ENCODE measurements around the gene SLC9A9. TPM values are rescaled to one million over a fixed set of nuclear protein-coding genes. Genes with fewer than 3 reads are reported as not detected.

Gene SLC9A9
- total and polyA plus RNA-seq, 12 donors, result 1.3 to 8.4 (median 3.0) TPM

DNA sequence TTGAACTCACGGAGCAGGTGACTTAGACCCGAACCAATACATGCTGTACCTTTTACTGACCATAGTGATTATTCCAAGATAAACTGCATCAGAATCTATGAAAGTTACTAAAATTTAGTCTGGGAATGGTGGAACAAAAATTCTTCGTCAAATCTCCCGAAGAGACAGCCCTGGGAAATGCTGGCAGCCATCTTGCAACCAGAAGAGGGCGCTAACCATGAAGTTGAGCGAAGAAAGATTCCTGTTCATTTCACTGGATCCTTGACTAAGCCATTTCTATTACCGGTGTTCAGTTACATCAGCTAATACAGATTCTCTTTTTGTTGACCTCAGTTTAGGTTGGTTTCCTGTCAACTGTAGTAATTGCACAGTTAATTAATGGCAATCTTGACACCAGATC is 199.6 kb downstream of the SLC9A9 start:
- intact Hi-C loops (cut with DNase I), result loop anchor here in 4 of 10 donors (10.0 kb wide), 4 partner anchors 214 to 534 kb away; partner anchors contain the start of gene CHST2 (in 1 of the 4)
- Histone ChIP-seq H3K4me3 (no peak overlapping the region), H3K36me3 (peaks cover 0 to 7% (median 0%) of the 10 kb centered on the region in 9 donors), H3K9me3 (no peaks in the 10 kb centered on the region), H3K4me1 (peaks cover 0 to 17% (median 0%) of the 10 kb centered on the region in 9 donors), H3K27me3 (no peaks in the 10 kb centered on the region), H3K27ac (no peak overlapping the region)
- DNase-seq (no peak), ATAC-seq (no peak)
- WGBS, 2 donors, result 79 to 86% methylated on average over 7 of the region's 7 CpGs
- TF ChIP-seq, protein P1, sequence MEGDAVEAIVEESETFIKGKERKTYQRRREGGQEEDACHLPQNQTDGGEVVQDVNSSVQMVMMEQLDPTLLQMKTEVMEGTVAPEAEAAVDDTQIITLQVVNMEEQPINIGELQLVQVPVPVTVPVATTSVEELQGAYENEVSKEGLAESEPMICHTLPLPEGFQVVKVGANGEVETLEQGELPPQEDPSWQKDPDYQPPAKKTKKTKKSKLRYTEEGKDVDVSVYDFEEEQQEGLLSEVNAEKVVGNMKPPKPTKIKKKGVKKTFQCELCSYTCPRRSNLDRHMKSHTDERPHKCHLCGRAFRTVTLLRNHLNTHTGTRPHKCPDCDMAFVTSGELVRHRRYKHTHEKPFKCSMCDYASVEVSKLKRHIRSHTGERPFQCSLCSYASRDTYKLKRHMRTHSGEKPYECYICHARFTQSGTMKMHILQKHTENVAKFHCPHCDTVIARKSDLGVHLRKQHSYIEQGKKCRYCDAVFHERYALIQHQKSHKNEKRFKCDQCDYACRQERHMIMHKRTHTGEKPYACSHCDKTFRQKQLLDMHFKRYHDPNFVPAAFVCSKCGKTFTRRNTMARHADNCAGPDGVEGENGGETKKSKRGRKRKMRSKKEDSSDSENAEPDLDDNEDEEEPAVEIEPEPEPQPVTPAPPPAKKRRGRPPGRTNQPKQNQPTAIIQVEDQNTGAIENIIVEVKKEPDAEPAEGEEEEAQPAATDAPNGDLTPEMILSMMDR (IDR thresholded peaks at IDR 0.05), result peak in 3 of 9 donors; percentile 4 to 32 (median 15)

GRCh38 chr3:143648218-143648617 is 200.1 kb downstream of the SLC9A9 start:
- WGBS, 2 donors, result 95% methylated on average over 14 of the region's 14 CpGs
- H3K36me3 ChIP-seq, result peaks cover 0 to 7% (median 0%) of the 10 kb centered on the region in 9 donors
- H3K27ac ChIP-seq, result no peak overlapping the region
- DNase-seq (no peak), ATAC-seq (no peak)
- peaks cover 0 to 17% (median 0%) of the 10 kb centered on the region in 9 donors for H3K4me1 ChIP-seq
- no peaks in the 10 kb centered on the region for H3K9me3 ChIP-seq
- intact Hi-C loops (cut with DNase I), result loop anchor here in 4 of 10 donors (10.0 kb wide), 4 partner anchors 213 to 533 kb away; partner anchors contain the start of gene CHST2 (in 1 of the 4)
- no peaks in the 10 kb centered on the region for H3K27me3 ChIP-seq
- TF ChIP-seq, protein P1 (IDR thresholded peaks at IDR 0.05), result no peak
- no peak overlapping the region for H3K4me3 ChIP-seq

DNA sequence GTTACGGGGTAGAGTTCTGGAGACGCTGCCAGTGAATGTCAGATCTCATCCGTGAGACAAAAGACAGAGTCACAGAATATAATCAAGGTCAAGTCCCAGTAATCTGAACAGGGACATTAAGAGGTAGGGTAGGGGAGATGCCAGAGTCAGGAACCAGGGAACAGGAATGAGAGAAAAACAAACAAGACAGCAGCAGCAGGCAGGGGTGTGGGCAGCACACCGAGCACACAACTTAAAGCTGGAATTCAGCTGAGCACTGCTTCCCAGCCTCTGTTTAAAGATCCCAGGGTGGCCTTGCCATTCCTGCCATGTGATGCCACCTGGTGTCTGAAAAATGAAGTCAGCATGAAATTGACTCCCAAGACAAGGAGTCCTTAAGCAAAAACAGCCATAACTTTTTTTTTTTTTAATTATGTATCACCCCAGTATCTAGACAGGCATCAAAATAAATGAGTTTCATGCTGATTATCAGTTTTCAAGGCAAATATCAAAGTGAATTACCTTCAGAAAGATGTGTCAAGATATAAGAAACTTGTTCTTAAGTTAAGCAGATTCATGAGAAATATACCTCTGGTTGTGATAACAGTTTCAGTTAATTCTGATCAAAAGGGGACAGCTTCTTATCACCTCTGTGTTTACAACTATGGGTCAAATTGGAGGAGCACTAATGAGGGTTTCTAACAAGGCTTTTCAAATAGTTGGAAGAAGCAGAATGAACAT is 203.7 kb downstream of the SLC9A9 start:
- H3K4me1 ChIP-seq, result peaks cover 0 to 7% (median 0%) of the 10 kb centered on the region in 9 donors
- H3K27ac ChIP-seq, result no peak overlapping the region
- WGBS, 2 donors, result 44 to 46% methylated on average over 4 of the region's 4 CpGs
- ATAC-seq (peak in 5 of 8 donors; percentile 59 to 91 (median 64)), DNase-seq (peak in 1 of 2 donors; percentile 41)
- H3K9me3 ChIP-seq, result peaks cover 0 to under 1% (median 0%) of the 10 kb centered on the region in 11 donors
- intact Hi-C loops (cut with DNase I), result loop anchor here in 4 of 10 donors (10.0 kb wide), 4 partner anchors 210 to 530 kb away; partner anchors contain the start of gene CHST2 (in 1 of the 4)
- no peaks in the 10 kb centered on the region for H3K27me3 ChIP-seq
- no peak overlapping the region for H3K4me3 ChIP-seq
- H3K36me3 ChIP-seq, result no peaks in the 10 kb centered on the region
- TF ChIP-seq, protein P1 (IDR thresholded peaks at IDR 0.05), result peak; percentile 28 to 71 (median 60)

DNA sequence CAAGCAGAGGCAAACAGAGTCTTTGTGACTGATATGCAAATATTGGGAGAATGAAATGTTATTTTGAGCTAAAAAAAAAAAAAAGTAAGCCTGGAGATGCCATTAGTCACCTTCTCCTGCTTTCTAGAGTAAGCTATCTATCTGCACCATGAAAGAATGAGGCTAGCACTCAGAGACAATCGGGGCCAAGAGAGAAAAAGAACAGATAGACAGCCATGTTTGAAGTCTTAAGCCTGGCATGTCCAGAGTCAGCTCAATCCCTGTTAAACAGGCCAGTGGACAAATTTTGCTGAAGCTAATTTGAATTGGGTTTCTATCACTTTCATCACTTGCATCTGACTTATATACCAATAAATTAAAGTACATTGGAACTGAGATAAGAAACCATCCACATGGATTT is 204.4 kb downstream of the SLC9A9 start:
- intact Hi-C loops (cut with DNase I), result loop anchor here in 4 of 10 donors (10.0 kb wide), 4 partner anchors 209 to 529 kb away; partner anchors contain the start of gene CHST2 (in 1 of the 4)
- DNase-seq (no peak), ATAC-seq (no peak)
- Histone ChIP-seq H3K27me3 (no peaks in the 10 kb centered on the region), H3K9me3 (peaks cover 0 to 7% (median 0%) of the 10 kb centered on the region in 11 donors), H3K36me3 (no peaks in the 10 kb centered on the region), H3K4me3 (no peak overlapping the region), H3K27ac (no peak overlapping the region), H3K4me1 (peaks cover 0 to 7% (median 0%) of the 10 kb centered on the region in 9 donors)
- TF ChIP-seq, protein P1 (IDR thresholded peaks at IDR 0.05), result no peak
- WGBS, 2 donors, result 74 to 85% methylated on average over 1 of the region's 1 CpG

Measured in heart right ventricle (tissue), 16 donors.